ENCODE measurements around the gene MYCT1.

The MYCT1 gene

DNA sequence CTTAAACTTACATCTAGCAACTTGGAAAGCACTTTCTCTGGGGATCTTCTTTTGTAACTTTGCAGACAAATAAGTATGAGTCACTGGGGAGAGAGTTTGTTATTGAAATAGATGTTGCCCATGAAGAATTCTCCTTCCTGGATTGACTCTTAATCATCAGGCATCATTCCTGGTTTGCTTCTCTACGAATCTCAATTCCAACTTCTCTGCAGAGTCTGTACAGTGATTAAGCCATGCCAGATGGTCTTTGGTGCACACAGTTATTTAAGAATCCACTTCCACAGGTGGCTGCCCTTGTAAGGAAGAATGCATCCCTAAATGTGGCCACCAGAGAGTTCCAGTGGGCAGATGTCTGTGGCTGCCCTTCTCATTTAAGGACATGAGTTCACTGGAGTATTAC lies 25.7 kb downstream of the MYCT1 start:
- peak; percentile 47 for DNase-seq

DNA sequence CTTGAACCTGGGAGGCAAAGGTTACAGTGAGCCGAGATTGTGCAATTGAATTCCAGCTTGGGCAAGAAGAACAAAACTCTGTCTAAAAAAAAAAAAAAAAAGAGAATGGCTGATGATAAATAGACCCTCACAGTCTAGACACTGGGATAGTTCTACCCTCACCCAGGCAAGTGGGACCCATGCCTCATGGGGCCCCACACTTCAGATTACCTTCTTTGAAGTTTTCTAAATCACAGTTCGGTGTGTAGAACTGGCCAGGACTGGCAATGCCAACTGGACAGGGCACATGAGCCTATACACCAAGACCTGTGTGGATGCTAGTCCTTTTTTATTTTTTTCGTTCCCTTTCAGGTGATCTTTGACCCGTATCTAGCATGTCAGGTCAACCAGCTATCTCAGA lies 28.6 kb downstream of the MYCT1 start:
- DNase-seq: no peak

DNA sequence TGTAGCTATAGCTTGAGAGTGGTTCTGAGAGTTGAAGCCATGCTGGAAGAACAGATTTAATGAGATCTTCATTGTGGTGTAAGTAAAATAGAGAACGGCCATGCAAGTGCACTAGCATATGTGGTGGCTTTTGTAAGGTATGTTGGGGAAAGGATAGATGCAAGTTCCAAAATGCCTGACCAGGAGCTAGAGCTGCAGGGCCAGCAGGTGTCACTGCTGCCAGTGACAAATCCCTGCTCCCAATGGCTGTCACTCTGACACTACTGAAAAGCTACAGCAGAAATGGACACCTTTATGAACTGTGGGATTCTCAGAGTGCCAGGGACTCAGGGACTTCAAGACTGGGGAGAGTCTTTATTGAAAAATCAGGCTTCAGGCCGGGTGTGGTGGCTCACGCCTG lies 29.8 kb downstream of the MYCT1 start:
- no peak for DNase-seq

DNA sequence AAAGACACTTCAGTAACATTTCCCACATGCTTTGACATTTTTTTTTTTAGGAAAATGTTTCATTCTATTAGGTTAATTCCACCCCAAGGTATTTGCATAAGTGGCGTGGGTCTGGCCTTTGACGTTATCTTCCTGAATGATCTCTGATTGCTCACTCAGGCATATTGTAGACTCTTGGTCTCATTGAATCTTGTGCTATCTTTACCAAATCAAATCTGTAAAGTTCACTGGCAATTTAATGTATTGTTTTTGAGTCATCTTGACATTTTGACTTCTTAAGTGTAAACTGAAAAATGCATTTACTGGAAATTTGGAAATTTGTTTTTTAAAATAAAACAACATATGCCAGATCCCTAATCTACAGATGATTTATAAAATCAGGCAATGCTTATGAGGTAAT lies 36.9 kb downstream of the MYCT1 start:
- no peak for DNase-seq

DNA sequence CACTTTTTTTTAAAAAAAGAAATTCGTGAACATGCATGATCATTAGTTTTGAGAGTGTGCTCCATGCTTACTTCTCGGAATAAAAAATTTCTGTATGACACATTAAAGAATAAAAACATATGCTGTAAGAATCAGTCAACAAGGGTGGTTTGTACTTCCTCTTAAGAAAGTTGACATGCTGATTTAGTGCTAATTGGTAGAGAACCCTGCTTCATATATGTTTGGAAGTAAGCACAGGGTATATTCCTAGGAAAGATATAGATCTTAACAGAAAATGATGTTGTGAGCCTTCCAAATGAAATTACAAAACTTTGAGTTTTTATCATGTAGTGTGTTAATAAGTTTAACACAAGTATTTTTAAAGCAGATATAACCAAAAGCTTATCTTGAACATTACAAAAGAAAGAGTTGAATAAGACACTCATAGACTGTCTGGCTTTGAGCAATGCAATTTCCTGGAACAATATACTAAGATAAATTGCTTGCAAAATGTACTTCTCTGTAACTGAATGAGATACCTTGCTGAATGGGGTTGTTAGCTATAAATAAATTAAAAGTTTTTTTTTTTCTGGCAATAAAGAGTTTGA lies 39.1 kb downstream of the MYCT1 start:
- no peak for DNase-seq

DNA sequence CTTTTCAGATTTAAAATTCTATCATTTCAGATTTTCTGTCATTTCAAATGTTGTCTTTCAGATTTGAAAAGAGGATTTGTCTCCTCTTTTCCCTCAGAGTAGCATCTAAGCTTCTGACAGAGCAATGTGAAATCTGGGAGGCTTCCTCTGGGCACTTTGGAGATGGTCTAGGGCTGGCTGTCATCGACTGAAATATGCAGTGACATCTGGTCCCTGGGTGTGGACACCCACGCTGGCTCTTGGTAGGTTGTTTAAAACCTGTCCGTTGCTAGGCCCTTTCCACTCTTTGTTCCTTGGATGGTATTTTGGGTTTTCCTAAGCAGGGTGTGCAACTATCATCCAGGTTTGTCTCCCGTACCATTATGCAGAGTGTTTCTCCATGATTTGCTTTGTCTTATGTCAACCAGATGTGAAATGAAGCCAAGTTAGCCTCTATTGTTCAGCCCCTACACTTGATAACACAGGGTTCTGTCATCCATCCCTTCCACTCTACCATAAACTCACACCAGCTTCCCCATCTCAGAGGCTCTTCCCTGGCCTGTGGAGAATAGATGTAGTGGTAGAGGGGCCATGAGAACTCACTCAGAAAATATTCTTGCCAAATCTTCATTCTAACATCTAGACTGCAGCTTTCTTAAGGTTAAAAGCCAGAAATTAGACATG lies 47.9 kb downstream of the MYCT1 start:
- DNase-seq: no peak

DNA sequence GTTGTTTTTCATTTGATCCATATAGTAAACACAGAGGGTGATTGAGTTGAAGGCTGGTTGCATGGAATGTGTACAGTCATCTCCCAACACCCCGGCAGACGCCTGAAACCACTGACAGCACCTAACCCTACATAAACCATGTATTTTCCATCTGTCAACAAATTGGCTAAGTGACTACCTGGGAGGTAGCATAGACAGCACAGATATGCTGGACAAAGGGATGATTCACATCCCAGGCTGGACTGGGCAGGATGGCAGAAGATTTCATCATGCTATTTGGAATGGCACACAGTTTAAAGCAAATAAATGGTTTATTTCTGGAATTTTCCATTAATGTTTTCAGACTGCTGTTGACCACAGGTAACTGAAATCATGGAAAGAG lies 48.5 kb downstream of the MYCT1 start:
- peak; percentile 56 for DNase-seq

DNA sequence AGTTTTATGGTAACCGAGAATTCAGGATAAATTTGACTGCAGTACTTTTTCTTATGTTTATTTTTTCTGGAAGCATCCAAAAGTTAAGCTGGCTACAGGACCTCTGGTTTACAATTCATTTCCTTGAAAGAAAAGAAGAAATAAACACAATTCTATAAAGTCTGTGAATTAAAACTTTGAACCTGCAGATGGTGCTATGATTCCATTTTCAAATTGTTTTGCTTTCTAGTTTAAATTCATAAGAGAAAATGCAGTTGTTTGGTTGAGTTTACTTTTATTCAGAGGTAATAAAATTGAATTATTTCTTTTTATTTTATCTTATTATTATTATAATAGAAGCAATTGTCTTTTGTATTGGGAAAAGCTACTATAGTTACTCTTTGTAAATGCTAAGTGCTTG lies 51.1 kb downstream of the MYCT1 start:
- DNase-seq: no peak

DNA sequence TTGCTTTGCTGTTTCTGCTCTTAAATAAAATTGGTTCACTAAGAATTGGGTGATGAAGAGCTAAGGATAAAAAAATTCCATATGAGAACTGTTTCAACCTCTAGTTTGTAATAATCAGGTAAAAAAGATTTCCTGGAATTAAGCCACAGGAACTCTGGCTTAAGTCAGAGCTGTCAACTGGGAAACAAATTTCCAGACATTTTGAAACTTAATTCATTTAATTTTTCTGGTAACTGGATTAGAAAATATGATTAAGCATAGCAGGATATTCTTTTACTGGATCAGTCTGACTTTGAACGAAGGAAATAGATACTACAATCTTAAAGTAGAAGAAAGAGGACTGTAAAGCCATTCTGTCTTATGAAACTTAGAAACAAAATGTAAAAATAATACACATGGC lies 51.6 kb downstream of the MYCT1 start:
- DNase-seq: no peak

DNA sequence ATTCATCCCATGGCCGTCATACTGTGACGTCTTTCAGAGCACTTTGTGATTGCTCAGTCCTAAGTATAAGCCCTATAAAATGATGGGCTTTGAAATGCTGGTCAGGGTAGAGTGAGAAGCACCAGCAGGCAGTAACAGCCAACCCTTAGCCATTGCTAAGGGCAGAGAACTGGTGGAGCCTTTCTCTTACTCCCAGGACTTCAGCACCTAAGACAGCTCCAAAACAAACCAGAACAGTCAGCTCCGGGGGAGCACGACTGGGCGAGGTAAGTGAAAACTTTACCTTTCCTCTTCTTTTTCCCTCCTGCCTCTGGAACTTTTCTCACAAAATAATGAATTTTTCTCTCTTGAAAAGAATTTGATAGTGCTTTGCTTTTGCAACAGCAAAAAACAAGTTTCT lies 53.0 kb downstream of the MYCT1 start, which contains the start of gene VIP:
Gene VIP (plus strand): TSS at position 104 of the 400 bp plus-strand sequence. CDS start 1,381 bp downstream, outside the sequence.
- peak; percentile 60 for DNase-seq

DNA sequence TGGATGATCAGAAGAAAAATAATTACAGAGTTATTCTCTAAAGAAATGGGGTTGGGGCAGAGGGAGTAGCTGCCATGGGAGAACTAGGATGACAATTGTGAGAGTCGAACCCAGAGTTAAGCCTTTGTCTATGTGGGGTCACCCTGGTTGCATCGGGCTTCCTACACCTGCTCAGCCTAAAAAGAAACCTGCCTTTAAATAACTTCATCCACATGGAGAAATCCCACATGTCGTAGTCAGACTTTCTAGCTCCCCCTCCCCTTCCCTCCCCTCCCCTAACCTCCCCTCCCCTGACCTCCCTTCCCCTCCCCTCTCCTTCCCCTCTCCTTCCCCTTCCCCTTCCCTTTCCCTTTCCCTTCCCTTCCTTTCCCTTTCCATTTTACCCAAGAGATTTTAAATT lies 67.6 kb downstream of the MYCT1 start:
- no peak for DNase-seq

DNA sequence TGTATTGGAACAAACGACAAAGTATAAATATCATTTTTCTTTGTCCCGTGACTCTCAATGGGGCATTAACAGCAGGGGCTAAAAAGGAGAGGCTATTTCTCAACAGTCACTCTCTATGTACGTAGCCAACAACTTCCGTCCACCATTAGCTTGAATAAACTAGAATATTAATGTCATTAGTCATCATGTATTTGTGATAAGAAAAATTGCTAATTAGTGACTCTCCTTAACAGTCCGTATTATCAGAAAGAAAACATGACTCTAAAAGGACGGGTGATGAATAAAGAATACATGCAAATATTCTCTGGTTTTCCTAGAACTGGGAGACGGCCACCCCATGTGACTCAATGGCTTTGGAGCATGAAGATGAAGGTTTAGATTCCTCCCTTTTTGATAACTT lies 71.5 kb downstream of the MYCT1 start:
- DNase-seq: no peak

DNA sequence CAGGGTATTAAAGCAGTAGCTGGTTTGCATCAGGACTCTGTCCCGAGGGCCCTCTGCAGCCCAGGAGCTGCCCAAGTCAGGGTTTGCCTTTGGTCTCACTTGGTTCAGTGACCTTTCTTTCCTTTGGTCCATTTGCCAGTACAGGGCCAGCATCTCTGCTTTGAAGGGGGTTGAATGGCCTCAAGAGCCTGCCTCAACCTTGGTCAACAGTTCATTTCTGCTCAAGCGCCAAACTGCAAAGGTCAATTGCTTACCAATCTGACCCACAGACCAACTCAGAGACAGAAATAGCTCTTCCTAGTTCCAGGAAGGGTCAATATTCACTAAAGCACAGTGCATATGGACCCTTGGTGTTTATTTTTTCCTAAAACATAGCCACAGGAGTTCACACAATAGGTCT lies 72.3 kb downstream of the MYCT1 start:
- DNase-seq: no peak

DNA sequence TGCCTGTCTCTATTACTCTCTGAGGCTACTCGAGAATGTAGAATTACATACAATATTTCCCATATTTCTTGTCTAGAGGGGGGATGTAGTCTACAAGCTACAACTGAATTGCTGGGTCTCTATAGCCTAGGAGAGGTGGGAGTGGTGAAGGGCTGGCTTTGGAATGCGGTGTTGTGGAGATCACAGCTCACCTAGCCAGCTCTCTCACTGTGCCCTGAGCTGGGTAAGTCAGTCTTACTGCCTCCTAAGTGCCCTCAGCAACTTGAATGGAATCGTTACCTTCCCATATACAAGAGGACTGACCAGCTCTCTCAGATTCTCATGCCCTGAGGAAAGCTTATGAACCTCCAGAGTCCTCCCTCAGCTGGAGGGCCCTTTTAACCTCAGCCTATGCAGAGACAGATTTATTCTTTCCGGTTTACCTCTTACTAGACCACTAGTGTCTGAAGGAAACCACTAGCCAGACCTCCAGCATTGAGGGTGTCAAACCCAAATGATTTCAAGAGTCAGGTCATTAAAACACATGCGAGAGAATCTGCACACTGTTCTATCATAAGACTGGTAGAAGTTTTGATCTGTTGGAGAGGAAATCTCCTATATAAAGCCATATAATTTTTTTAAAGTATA lies 73.5 kb downstream of the MYCT1 start:
- DNase-seq: no peak
